Measurements from ENCODE around the gene CDKN2B.

DNA sequence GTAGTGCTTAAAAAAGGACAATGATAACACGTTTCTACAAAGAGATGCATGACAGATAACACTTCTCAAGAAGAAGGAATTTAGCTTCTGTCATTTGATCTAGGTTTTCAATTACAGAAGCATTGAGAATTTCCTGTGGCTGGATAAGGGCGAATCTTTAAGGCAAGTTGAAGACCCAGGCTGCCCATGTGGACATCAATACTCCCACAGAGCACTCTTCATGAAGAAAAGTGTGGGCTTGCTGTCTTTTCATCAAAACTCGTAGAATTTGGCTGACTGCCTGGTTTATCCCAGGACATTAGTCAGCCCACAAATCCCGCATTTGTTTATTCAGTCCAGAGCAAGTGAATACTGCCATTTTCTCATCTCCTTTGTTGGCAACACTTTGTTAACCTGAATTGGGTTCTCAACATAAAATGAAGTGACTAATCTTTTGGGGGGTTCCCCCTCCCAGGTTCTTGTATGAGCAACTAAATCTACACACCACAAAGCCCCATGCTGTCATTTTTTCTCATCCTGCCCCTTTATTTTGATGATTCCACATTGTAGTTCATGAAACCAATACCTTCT, 43.4 kb upstream of the CDKN2B start:
- no peak for TF ChIP-seq POLR2A (IDR thresholded peaks at IDR 0.05; ENCODE audit: low read length)
- TF ChIP-seq GATA1 (IDR thresholded peaks at IDR 0.05; ENCODE audit: low read depth, low read length): no peak
